Right ventricle myocardium superior (tissue), 1 donor: ENCODE measurements around the gene NUTM2G. TPM values are rescaled to one million over a fixed set of nuclear protein-coding genes. Genes with fewer than 3 reads are reported as not detected.
"Not testable (repeated sequence)": the region's sequence is repeated elsewhere in the genome, so short reads cannot be mapped to it uniquely, and the experiment has no call there.

ENCODE experiments used
- ATAC-seq: fragments of 200-7000 bp; cut with Tn5 transposase; one replicate; pipeline ENCODE4 v1.9.1; 2020; ENCODE audit warnings: mild to moderate bottlenecking; ENCODE audit not compliant: poor library complexity
- DNase-seq: peaks from one replicate; pipeline ENCODE4 v3.0.0-alpha.2; 2020
- intact Hi-C: fragments of 100-400 bp; cut with DNase I; formaldehyde crosslinking; loops from one replicate; pipeline ENCODE4 v1.11.2; 2022
- long read RNA-seq: library from polyadenylated mRNA; unstranded; transcript quantifications from one replicate; pipeline ENCODE4 v2.0.0, GENCODE V29; 2021
- total RNA-seq: library from RNA; stranded (reverse); fragmentation: NEBNext Ultra II Directional; extraction: Animal tissue kit (Norgen Biotek cat#: 25700); gene quantifications from one replicate; pipeline ENCODE4 v1.2.1, GENCODE V29; 2021
- donor health status: DM: no; HTN: yes; CAD: no; lungs with severe emphysema.

Gene NUTM2G
- total RNA-seq = not detected
- long read RNA-seq, partial matches to known transcripts = 0 of 1 reads
- long read RNA-seq, other reads (novel, unspliced or antisense) = 1 of 1 reads

- intact Hi-C loops, DNase-seq, ATAC-seq: not testable (repeated sequence)
These were observed at the start of gene NUTM2G for GRCh38 chr9:96928543-96928942. NUTM2G (plus strand) TSS chr9:96928843; CDS start chr9:96929025, 182 bp downstream.

- ATAC-seq = peak; percentile 73
- intact Hi-C loops = no loop called here
- DNase-seq = no peak
These were observed 44.7 kb upstream of the NUTM2G start for GRCh38 chr9:96883922-96884321.

GRCh38 chr9:96884443-96884842 lies 44.2 kb upstream of the NUTM2G start:
- ATAC-seq = no peak
- no peak for DNase-seq
- intact Hi-C loops = no loop called here

- ATAC-seq (no peak), DNase-seq (no peak)
- intact Hi-C loops = no loop called here
These were observed 43.2 kb upstream of the NUTM2G start for GRCh38 chr9:96885424-96885823.

- no peak for ATAC-seq
- intact Hi-C loops = no loop called here
- DNase-seq = no peak
These were observed 40.1 kb upstream of the NUTM2G start for GRCh38 chr9:96888591-96888990.

- DNase-seq = no peak
- intact Hi-C loops = no loop called here
- no peak for ATAC-seq
These were observed 36.5 kb upstream of the NUTM2G start for GRCh38 chr9:96892131-96892530.

- intact Hi-C loops, DNase-seq, ATAC-seq: not testable (repeated sequence)
These were observed 28.6 kb upstream of the NUTM2G start for GRCh38 chr9:96900010-96900409.

GRCh38 chr9:96904947-96905722 lies 23.5 kb upstream of the NUTM2G start:
- intact Hi-C loops, DNase-seq, ATAC-seq: not testable (repeated sequence)

GRCh38 chr9:96908479-96908878 lies 20.2 kb upstream of the NUTM2G start:
- DNase-seq, ATAC-seq, intact Hi-C loops: not testable (repeated sequence)

- DNase-seq, ATAC-seq, intact Hi-C loops: not testable (repeated sequence)
These were observed 13.1 kb upstream of the NUTM2G start for GRCh38 chr9:96915539-96915938.

- ATAC-seq, DNase-seq, intact Hi-C loops: not testable (repeated sequence)
These were observed 12.1 kb upstream of the NUTM2G start for GRCh38 chr9:96916531-96916930.

- DNase-seq, ATAC-seq, intact Hi-C loops: not testable (repeated sequence)
These were observed 10.1 kb upstream of the NUTM2G start for GRCh38 chr9:96918550-96918949.

GRCh38 chr9:96920803-96921202 lies 7.8 kb upstream of the NUTM2G start:
- intact Hi-C loops, ATAC-seq, DNase-seq: not testable (repeated sequence)

GRCh38 chr9:96925587-96925986 lies 3.1 kb upstream of the NUTM2G start:
- DNase-seq, intact Hi-C loops, ATAC-seq: not testable (repeated sequence)

- DNase-seq, ATAC-seq, intact Hi-C loops: not testable (repeated sequence)
These were observed 3.0 kb downstream of the NUTM2G start for GRCh38 chr9:96931665-96932064.

GRCh38 chr9:96934097-96934496 lies 5.5 kb downstream of the NUTM2G start:
- DNase-seq, ATAC-seq, intact Hi-C loops: not testable (repeated sequence)

GRCh38 chr9:96934706-96935105 lies 6.1 kb downstream of the NUTM2G start:
- DNase-seq, intact Hi-C loops, ATAC-seq: not testable (repeated sequence)

GRCh38 chr9:96935401-96935800 lies 6.8 kb downstream of the NUTM2G start:
- intact Hi-C loops, ATAC-seq: not testable (repeated sequence)
- DNase-seq = peak; percentile 42

GRCh38 chr9:96937442-96937841 lies 8.8 kb downstream of the NUTM2G start:
- intact Hi-C loops, DNase-seq, ATAC-seq: not testable (repeated sequence)
